HG02943 (cell line): Measurements from ENCODE around the gene PNCK.

Source experiments
- ATAC-seq: cut with Tn5 transposase; IDR thresholded peaks from one replicate; pipeline ENCODE4 v1.9.1; 2021; ENCODE audit warnings: mild to moderate bottlenecking, low read depth, moderate library complexity; ENCODE audit not compliant: unreplicated experiment

Gene PNCK

GRCh38 chrX:153633048-153633447, 40.6 kb downstream of the PNCK start:
- no peak for ATAC-seq

- ATAC-seq = no peak
These were observed 41.0 kb downstream of the PNCK start for GRCh38 chrX:153632595-153632946.

GRCh38 chrX:153631907-153632594, 41.6 kb downstream of the PNCK start:
- no peak for ATAC-seq

GRCh38 chrX:153631346-153631745, 42.3 kb downstream of the PNCK start:
- no peak for ATAC-seq

- no peak for ATAC-seq
These were observed 44.9 kb downstream of the PNCK start for GRCh38 chrX:153628665-153629064.

GRCh38 chrX:153628129-153628528, 45.5 kb downstream of the PNCK start:
- ATAC-seq = no peak

- no peak for ATAC-seq
These were observed 45.9 kb downstream of the PNCK start for GRCh38 chrX:153627675-153628111.

GRCh38 chrX:153626863-153627674, 46.5 kb downstream of the PNCK start:
- no peak for ATAC-seq

GRCh38 chrX:153626025-153626633, 47.5 kb downstream of the PNCK start:
- no peak for ATAC-seq

- no peak for ATAC-seq
These were observed 48.2 kb downstream of the PNCK start for GRCh38 chrX:153625271-153626024.

GRCh38 chrX:153624196-153625091, 49.2 kb downstream of the PNCK start:
- ATAC-seq = no peak

GRCh38 chrX:153623310-153624029, 50.1 kb downstream of the PNCK start:
- no peak for ATAC-seq

- no peak for ATAC-seq
These were observed 50.8 kb downstream of the PNCK start for GRCh38 chrX:153622661-153623309.

GRCh38 chrX:153621949-153622598, 51.5 kb downstream of the PNCK start:
- ATAC-seq = no peak

- no peak for ATAC-seq
These were observed 53.0 kb downstream of the PNCK start for GRCh38 chrX:153620576-153620975.
